ENCODE data around the gene KIAA1191.
"Not testable (repeated sequence)": the region's sequence is repeated elsewhere in the genome, so short reads cannot be mapped to it uniquely, and the experiment has no call there.

Gene KIAA1191

GRCh38 chr5:176305356-176305755, 56.2 kb downstream of the KIAA1191 start:
- not testable (repeated sequence) for DNase-seq
